B cell (primary cell): ENCODE results near the gene PDE11A. TPM values are rescaled to one million over a fixed set of nuclear protein-coding genes. Genes with fewer than 3 reads are reported as not detected.

Experiments
- ATAC-seq: fragments of 200-7000 bp; cut with Tn5 transposase; one replicate; pipeline ENCODE4 v1.10.0; 2021; ENCODE audit warnings: low read depth, mild to moderate bottlenecking, moderate number of reproducible peaks, moderate library complexity
- CTCF ChIA-PET: fragments of 350-600 bp; sonication (Branson Sonifier 250); formaldehyde crosslinking; loops from one replicate; lab custom pipeline; 2021; ENCODE audit warnings: antibody characterized with exemption, inconsistent platforms; lab: Charles Lee
- POLR2A ChIA-PET: fragments of 350-600 bp; sonication (Branson Sonifier 250); formaldehyde crosslinking; loops from one replicate; lab custom pipeline; 2021; ENCODE audit warnings: antibody characterized with exemption; lab: Charles Lee
- DNase-seq: peaks from one replicate; pipeline ENCODE4 v3.0.0; 2013
- H2AFZ ChIP-seq: 2 replicates; pipeline ENCODE4 v1.6.1; 2012; ENCODE audit warnings: mild to moderate bottlenecking, low read depth, low read length; ENCODE audit not compliant: insufficient read depth, poor library complexity, severe bottlenecking
- H3K27ac ChIP-seq, 2 donors: 1 replicate in 1 of 2; 2 replicates in 1 of 2; pipeline ENCODE4 v1.5.1; 2012 to 2013; ENCODE audit warnings: low read length in 2 of 2, mild to moderate bottlenecking in 2 of 2, moderate library complexity in 1 of 2
- H3K27me3 ChIP-seq, 4 experiments: fragments of 200-600 bp in 1 of 4; sonication (generic) in 1 of 4; replicated peaks in 1 of 4; 1 replicate in 2 of 4; 2 replicates in 2 of 4; pipeline versions ENCODE4 v1.6.1 to v1.7.0; 2013 to 2016; ENCODE audit warnings: low read length in 3 of 4, mild to moderate bottlenecking in 2 of 4, mixed read lengths in 1 of 4, moderate library complexity in 1 of 4; ENCODE audit not compliant: insufficient read depth in 4 of 4, control insufficient read depth in 3 of 4; ENCODE audit errors: control extremely low read depth in 1 of 4
- H3K36me3 ChIP-seq, 2 experiments: replicated peaks in 1 of 2; 1 replicate in 1 of 2; 2 replicates in 1 of 2; pipeline versions ENCODE4 v1.6.1 to v1.7.1; 2013; ENCODE audit warnings: low read length in 1 of 2; ENCODE audit not compliant: insufficient read depth in 2 of 2, control insufficient read depth in 1 of 2; ENCODE audit errors: control extremely low read depth in 1 of 2, extremely low read depth in 1 of 2
- H3K4me1 ChIP-seq, 2 donors: fragments of 200-600 bp in 1 of 2; sonication (generic) in 1 of 2; 1 replicate in 1 of 2; 2 replicates in 1 of 2; pipeline versions ENCODE4 v1.5.1 to v1.6.1; 2013 to 2017; ENCODE audit warnings: low read length in 2 of 2; ENCODE audit not compliant: control insufficient read depth in 2 of 2, insufficient read depth in 2 of 2
- H3K4me2 ChIP-seq: replicated peaks from 2 replicates; pipeline ENCODE3; 2012; ENCODE audit warnings: mild to moderate bottlenecking, low read depth, low read length; ENCODE audit not compliant: poor library complexity, severe bottlenecking
- H3K4me3 ChIP-seq, 5 experiments: fragments of 200-600 bp in 1 of 5; sonication (generic) in 1 of 5; 1 replicate in 3 of 5; 2 replicates in 2 of 5; pipeline versions ENCODE4 v1.5.1 to v1.7.0; 2011 to 2016; ENCODE audit warnings: low read length in 4 of 5, mild to moderate bottlenecking in 4 of 5, low read depth in 2 of 5, control low read depth in 1 of 5, moderate library complexity in 1 of 5; ENCODE audit not compliant: insufficient read depth in 1 of 5; ENCODE audit errors: control extremely low read depth in 1 of 5, extremely low read depth in 1 of 5
- H3K79me2 ChIP-seq: fragments of 200-600 bp; sonication (generic); one replicate; pipeline ENCODE4 v1.6.0; 2016; ENCODE audit warnings: low read length; ENCODE audit not compliant: control insufficient read depth, insufficient read depth
- H3K9ac ChIP-seq: fragments of 200-600 bp; sonication (generic); 2 replicates; pipeline ENCODE4 v1.6.1; 2017; ENCODE audit warnings: mild to moderate bottlenecking, low read length, moderate library complexity
- H3K9me3 ChIP-seq, 3 donors: one replicate each; pipeline versions ENCODE4 v1.6.1 to v1.7.1; 2013; ENCODE audit warnings: low read length in 2 of 3; ENCODE audit not compliant: control insufficient read depth in 2 of 3, insufficient read depth in 1 of 3; ENCODE audit errors: control extremely low read depth in 1 of 3
- H4K20me1 ChIP-seq: 2 replicates; pipeline ENCODE4 v1.6.0; 2012; ENCODE audit warnings: mild to moderate bottlenecking, low read length; ENCODE audit not compliant: insufficient read depth, control insufficient read depth, poor library complexity, severe bottlenecking
- H3K27ac Mint-ChIP-seq: one replicate; pipeline ENCODE4 v1.8.0; 2021; ENCODE audit warnings: mixed read lengths
- H3K27me3 Mint-ChIP-seq: one replicate; pipeline ENCODE4 v1.8.0; 2021; ENCODE audit warnings: mixed read lengths
- H3K4me1 Mint-ChIP-seq: one replicate; pipeline ENCODE4 v1.8.0; 2021; ENCODE audit warnings: mixed read lengths
- H3K4me3 Mint-ChIP-seq: one replicate; pipeline ENCODE4 v1.8.0; 2021; ENCODE audit warnings: mixed read lengths
- H3K9me3 Mint-ChIP-seq: one replicate; pipeline ENCODE4 v1.8.0; 2022; ENCODE audit warnings: mixed read lengths; ENCODE audit not compliant: insufficient read depth
- CTCF ChIP-seq: fragments of 200-600 bp; IDR thresholded peaks from one replicate; pipeline ENCODE4 v1.8.0; 2022; ENCODE audit warnings: antibody characterized with exemption, mild to moderate bottlenecking
- EZH2 ChIP-seq: IDR thresholded peaks from 2 replicates; pipeline ENCODE4 v1.6.1; 2012; ENCODE audit warnings: borderline replicate concordance, low read depth, mild to moderate bottlenecking, moderate library complexity, low read length; ENCODE audit not compliant: insufficient read depth, poor library complexity, severe bottlenecking
- WGBS: methylation state at CpG from one replicate; pipeline ENCODE4 v1.1.5; 2013; ENCODE audit warnings: missing lambda C conversion rate; ENCODE audit not compliant: insufficient coverage; 5-methylcytosine and 5-hydroxymethylcytosine counted together
- intact Hi-C: fragments of 100-400 bp; cut with micrococcal nuclease; formaldehyde crosslinking; loops from one replicate; pipeline ENCODE4 v1.10.0; 2022
- polyA plus RNA-seq: library from polyadenylated mRNA; depleted of rRNA; stranded (reverse); fragments of >200 nt; gene quantifications from 2 replicates; pipeline ENCODE4 v1.2.3, GENCODE V29; 2012
- total RNA-seq, 2 donors: library from RNA; stranded (reverse); fragments of 120-200 nt in 1 of 2; gene quantifications; 1 replicate in 1 of 2; 2 replicates in 1 of 2; pipeline versions ENCODE4 v1.2.3 to v1.2.4, GENCODE V29; 2013 to 2022

Gene PDE11A
- total and polyA plus RNA-seq, 2 donors (not counting 1 experiment from before 2014, with no cell fraction given): 0.25 TPM; not detected in 1

- ATAC-seq: no peak
- H3K4me3 Mint-ChIP-seq: no peak overlapping the region
- H3K4me1 Mint-ChIP-seq: no peaks in the 10 kb centered on the region
- DNase-seq: no peak
- ChIA-PET POLR2A (no interaction called here), CTCF (no interaction called here)
- no peaks in the 10 kb centered on the region for H3K9me3 Mint-ChIP-seq
- no peak overlapping the region for H3K27ac Mint-ChIP-seq
- Histone ChIP-seq H4K20me1 (no peaks in the 10 kb centered on the region), H3K4me1 (no peaks in the 10 kb centered on the region), H3K27ac (no peak overlapping the region), H3K27me3 (no peaks in the 10 kb centered on the region), H3K4me3 (no peak overlapping the region), H3K4me2 (no peak overlapping the region), H3K9me3 (no peaks in the 10 kb centered on the region), H3K36me3 (no peaks in the 10 kb centered on the region), H2AFZ (no peak overlapping the region), H3K9ac (no peak overlapping the region), H3K79me2 (no peaks in the 10 kb centered on the region)
- H3K27me3 Mint-ChIP-seq: peaks cover 3% of the 10 kb centered on the region
- TF ChIP-seq EZH2 (no peak), CTCF (no peak)
- intact Hi-C loops: no loop called here
- WGBS: no CpG with 5 or more reads among the region's 3 CpGs
Measured at GRCh38 chr2:177822941-177823340, 249.6 kb downstream of the PDE11A start.

- no peak overlapping the region for H3K4me3 Mint-ChIP-seq
- DNase-seq (no peak), ATAC-seq (no peak)
- H3K27ac ChIP-seq: no peak overlapping the region
- TF ChIP-seq CTCF (no peak), EZH2 (no peak)
- CTCF ChIA-PET: no interaction called here
- peaks cover 8% of the 10 kb centered on the region for H3K27me3 Mint-ChIP-seq
- no peaks in the 10 kb centered on the region for H3K36me3 ChIP-seq
- no peaks in the 10 kb centered on the region for H4K20me1 ChIP-seq
- POLR2A ChIA-PET: interaction anchor here (0.6 kb wide), 1 partner anchor 103 kb away, joined by 7 read pairs; no protein-coding TSS in a partner anchor
- no peak overlapping the region for H2AFZ ChIP-seq
- no peak overlapping the region for H3K27ac Mint-ChIP-seq
- H3K4me1 Mint-ChIP-seq: no peaks in the 10 kb centered on the region
- peaks cover 0 to 1% (median 0%) of the 10 kb centered on the region in 3 donors for H3K9me3 ChIP-seq
- H3K4me1 ChIP-seq: no peaks in the 10 kb centered on the region
- WGBS: no CpG with 5 or more reads among the region's 1 CpG
- H3K4me3 ChIP-seq: no peak overlapping the region
- H3K79me2 ChIP-seq: no peaks in the 10 kb centered on the region
- no peak overlapping the region for H3K9ac ChIP-seq
- H3K4me2 ChIP-seq: no peak overlapping the region
- peaks cover 0 to 3% (median 0%) of the 10 kb centered on the region in 4 experiments for H3K27me3 ChIP-seq
- intact Hi-C loops: no loop called here
- no peaks in the 10 kb centered on the region for H3K9me3 Mint-ChIP-seq
Measured at GRCh38 chr2:177818412-177818811, 254.2 kb downstream of the PDE11A start.
